HL-60 (cell line): ENCODE data around the gene OIP5.
A peak's percentile ranks its signal among the peaks of the same experiment; 100 is the strongest.

Source experiments
- DNase-seq, 2 experiments: peaks; one replicate each; pipeline ENCODE4 v3.0.0-alpha.2; 2010 to 2020; ENCODE audit warnings: low read depth in 1 of 2, low spot score in 1 of 2
- H3K27ac ChIP-seq: fragments of 250-450 bp; sonication (Bioruptor Pico); replicated peaks from 2 replicates; pipeline ENCODE4 v1.5.1; 2020; ENCODE audit warnings: mild to moderate bottlenecking, moderate library complexity
- H3K27me3 ChIP-seq: fragments of 250-450 bp; sonication (Bioruptor Pico); 2 replicates; pipeline ENCODE4 v1.5.1; 2021; ENCODE audit warnings: mild to moderate bottlenecking, moderate library complexity; ENCODE audit not compliant: insufficient read depth, poor library complexity, severe bottlenecking
- H3K4me3 ChIP-seq: replicated peaks from 2 replicates; pipeline ENCODE4 v1.5.1; 2011; ENCODE audit warnings: mild to moderate bottlenecking, control low read depth, low read length; ENCODE audit not compliant: insufficient read depth
- CTCF ChIP-seq: IDR thresholded peaks from one replicate; pipeline ENCODE4 v1.5.1; 2011; ENCODE audit warnings: low read length, control low read depth, inconsistent platforms; ENCODE audit not compliant: insufficient read depth
- GABPA ChIP-seq: IDR thresholded peaks from 2 replicates; pipeline ENCODE4 v1.6.1; 2012; ENCODE audit warnings: low read depth
- POLR2AphosphoS5 ChIP-seq: IDR thresholded peaks from 2 replicates; pipeline ENCODE4 v1.6.1; 2012; ENCODE audit warnings: low read depth
- REST ChIP-seq: IDR thresholded peaks from 2 replicates; pipeline ENCODE4 v1.6.1; 2012; ENCODE audit warnings: low read depth; ENCODE audit not compliant: insufficient replicate concordance
- SPI1 ChIP-seq: IDR thresholded peaks from 2 replicates; pipeline ENCODE4 v1.6.1; 2012; ENCODE audit warnings: low read depth, mild to moderate bottlenecking, borderline replicate concordance

The OIP5 gene

GRCh38 chr15:41278319-41278718 lies 54.1 kb downstream of the OIP5 start:
- TF ChIP-seq POLR2AphosphoS5 (no peak), SPI1 (peak; percentile 71; the same call in 1 of the 2 replicates), CTCF (no peak), GABPA (no peak), REST (no peak)
- Histone ChIP-seq H3K4me3 (no peak overlapping the region), H3K27me3 (no peaks in the 10 kb centered on the region), H3K27ac (peak overlapping the region; percentile 86)
- peak in 1 of 2 experiments; percentile 76 for DNase-seq

- Histone ChIP-seq H3K27ac (peak overlapping the region; percentile 28), H3K4me3 (no peak overlapping the region), H3K27me3 (no peaks in the 10 kb centered on the region)
- TF ChIP-seq GABPA (no peak), SPI1 (peak; percentile 68; the same call in 1 of the 2 replicates)
- DNase-seq, result peak; percentile 44 to 73
Observed at GRCh38 chr15:41276831-41277230, 55.6 kb downstream of the OIP5 start.

GRCh38 chr15:41269887-41270286 lies 62.5 kb downstream of the OIP5 start:
- DNase-seq, result no peak
- no peak for TF ChIP-seq REST
- no peak for TF ChIP-seq GABPA
- TF ChIP-seq SPI1, result no peak
- TF ChIP-seq POLR2AphosphoS5, result no peak
- no peak for TF ChIP-seq CTCF
- Histone ChIP-seq H3K4me3 (no peak overlapping the region), H3K27me3 (no peaks in the 10 kb centered on the region), H3K27ac (no peak overlapping the region)

GRCh38 chr15:41263891-41264351 lies 68.5 kb downstream of the OIP5 start:
- no peak overlapping the region for H3K4me3 ChIP-seq
- DNase-seq, result peak in 1 of 2 experiments; percentile 19
- H3K27me3 ChIP-seq, result no peaks in the 10 kb centered on the region
- no peak overlapping the region for H3K27ac ChIP-seq
- no peak for TF ChIP-seq REST
- TF ChIP-seq SPI1, result no peak
- TF ChIP-seq CTCF, result no peak
- no peak for TF ChIP-seq GABPA
- no peak for TF ChIP-seq POLR2AphosphoS5
